MM.1S (cell line): ENCODE measurements around the gene DOCK4.
"Not testable (repeated sequence)": the region's sequence is repeated elsewhere in the genome, so short reads cannot be mapped to it uniquely, and the experiment has no call there.

ENCODE experiments used
- DNase-seq: peaks from one replicate; pipeline ENCODE4 v3.0.0-alpha.2; 2015
- H2AFZ ChIP-seq: fragments of 300-600 bp; sonication (generic); 2 replicates; pipeline ENCODE4 v1.6.0; 2016; ENCODE audit warnings: antibody characterized with exemption, low read length
- H3F3A ChIP-seq: fragments of 300-600 bp; sonication (generic); 2 replicates; pipeline ENCODE4 v1.6.1; 2016; ENCODE audit warnings: mild to moderate bottlenecking, antibody characterized with exemption, low read length, moderate library complexity, mixed read lengths; ENCODE audit not compliant: insufficient read depth
- H3K27ac ChIP-seq: fragments of 300-600 bp; sonication (generic); 2 replicates; pipeline ENCODE4 v1.5.1; 2016; ENCODE audit warnings: mild to moderate bottlenecking, low read length
- H3K27me3 ChIP-seq: fragments of 300-600 bp; sonication (generic); replicated peaks from 2 replicates; pipeline ENCODE4 v1.6.0; 2016; ENCODE audit warnings: low read length; ENCODE audit not compliant: insufficient read depth
- H3K36me3 ChIP-seq: fragments of 300-600 bp; sonication (generic); replicated peaks from 2 replicates; pipeline ENCODE4 v1.6.1; 2016; ENCODE audit warnings: mild to moderate bottlenecking, low read length, mixed read lengths; ENCODE audit not compliant: insufficient read depth
- H3K4me1 ChIP-seq: fragments of 300-600 bp; sonication (generic); 2 replicates; pipeline ENCODE4 v1.6.1; 2016; ENCODE audit warnings: low read length, mixed read lengths
- H3K4me2 ChIP-seq: fragments of 300-600 bp; sonication (generic); 2 replicates; pipeline ENCODE4 v1.6.0; 2016; ENCODE audit warnings: low read depth, low read length
- H3K4me3 ChIP-seq: fragments of 300-600 bp; sonication (generic); 2 replicates; pipeline ENCODE4 v1.5.1; 2016; ENCODE audit warnings: low read length, mixed read lengths
- H3K79me2 ChIP-seq: fragments of 300-600 bp; sonication (generic); 2 replicates; pipeline ENCODE4 v1.6.1; 2016; ENCODE audit warnings: mixed run types, low read length, mixed read lengths
- H3K9ac ChIP-seq: fragments of 300-600 bp; sonication (generic); 2 replicates; pipeline ENCODE4 v1.6.1; 2016; ENCODE audit warnings: low read length, mixed read lengths
- H3K9me2 ChIP-seq: fragments of 300-600 bp; sonication (generic); replicated peaks from 2 replicates; pipeline ENCODE4 v1.6.1; 2016; ENCODE audit warnings: mild to moderate bottlenecking, low read length, mixed read lengths; ENCODE audit not compliant: insufficient read depth
- H3K9me3 ChIP-seq: fragments of 300-600 bp; sonication (generic); replicated peaks from 2 replicates; pipeline ENCODE4 v1.6.1; 2016; ENCODE audit warnings: mild to moderate bottlenecking, low read length, mixed read lengths; ENCODE audit not compliant: insufficient read depth
- H4K20me1 ChIP-seq: fragments of 300-600 bp; sonication (generic); 2 replicates; pipeline ENCODE4 v1.6.1; 2016; ENCODE audit warnings: mild to moderate bottlenecking, low read length, moderate library complexity, mixed read lengths; ENCODE audit not compliant: insufficient read depth
- CTCF ChIP-seq: fragments of 300-600 bp; sonication (generic); IDR thresholded peaks from 2 replicates; pipeline ENCODE4 v1.5.1; 2016; ENCODE audit warnings: antibody characterized with exemption, low read length, mixed read lengths
- EZH2 ChIP-seq: fragments of 300-600 bp; sonication (generic); optimal IDR thresholded peaks from 2 replicates; pipeline ENCODE3; 2017; ENCODE audit warnings: low read depth, mild to moderate bottlenecking, antibody characterized with exemption, low read length, mixed read lengths
- EZH2phosphoT487 ChIP-seq: fragments of 300-600 bp; sonication (generic); IDR thresholded peaks from 2 replicates; pipeline ENCODE4 v1.6.1; 2018; ENCODE audit warnings: antibody characterized with exemption, low read length

DOCK4 gene

GRCh38 chr7:111910656-111911055 lies 295.5 kb downstream of the DOCK4 start:
- no peak overlapping the region for H3K27ac ChIP-seq
- no peak overlapping the region for H3K4me2 ChIP-seq
- H3K9ac ChIP-seq = no peak overlapping the region
- no peak overlapping the region for H3K4me3 ChIP-seq
- no peaks in the 10 kb centered on the region for H3K79me2 ChIP-seq
- no peaks in the 10 kb centered on the region for H3K4me1 ChIP-seq
- no peaks in the 10 kb centered on the region; the same call in 1 of the 2 replicates for H3K36me3 ChIP-seq
- no peak for DNase-seq
- no peak overlapping the region for H2AFZ ChIP-seq
- H3K9me3 ChIP-seq = no peaks in the 10 kb centered on the region
- TF ChIP-seq EZH2phosphoT487 = no peak
- no peak for TF ChIP-seq CTCF
- TF ChIP-seq EZH2 = no peak
- H3K27me3 ChIP-seq = no peaks in the 10 kb centered on the region
- H3K9me2 ChIP-seq = no peaks in the 10 kb centered on the region
- H4K20me1 ChIP-seq = no peaks in the 10 kb centered on the region
- no peaks in the 10 kb centered on the region for H3F3A ChIP-seq

DNA sequence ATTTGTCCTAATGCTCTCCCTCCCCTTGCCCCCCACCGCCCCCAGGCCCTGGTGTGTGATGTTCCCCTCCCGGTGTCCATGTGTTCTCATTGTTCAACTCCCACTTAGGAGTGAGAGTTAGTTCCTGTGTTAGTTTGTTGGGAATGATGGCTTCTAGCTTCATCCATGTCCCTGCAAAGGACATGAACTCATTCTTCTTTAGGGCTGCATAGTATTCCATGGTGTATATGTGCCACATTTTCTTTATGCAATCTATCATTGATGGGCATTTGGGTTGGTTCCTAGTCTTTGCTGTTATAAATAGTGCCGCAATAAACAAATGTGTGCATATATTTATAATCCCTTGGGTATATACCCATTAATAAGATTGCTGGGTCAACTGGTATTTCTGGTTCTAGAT lies 297.5 kb downstream of the DOCK4 start:
- H3F3A ChIP-seq, H3K36me3 ChIP-seq, H3K9ac ChIP-seq, H3K27me3 ChIP-seq, H3K9me3 ChIP-seq, H3K4me2 ChIP-seq, H3K4me3 ChIP-seq, H2AFZ ChIP-seq, H3K27ac ChIP-seq, H3K9me2 ChIP-seq, DNase-seq, H3K79me2 ChIP-seq, H4K20me1 ChIP-seq, H3K4me1 ChIP-seq: not testable (repeated sequence)

DNA sequence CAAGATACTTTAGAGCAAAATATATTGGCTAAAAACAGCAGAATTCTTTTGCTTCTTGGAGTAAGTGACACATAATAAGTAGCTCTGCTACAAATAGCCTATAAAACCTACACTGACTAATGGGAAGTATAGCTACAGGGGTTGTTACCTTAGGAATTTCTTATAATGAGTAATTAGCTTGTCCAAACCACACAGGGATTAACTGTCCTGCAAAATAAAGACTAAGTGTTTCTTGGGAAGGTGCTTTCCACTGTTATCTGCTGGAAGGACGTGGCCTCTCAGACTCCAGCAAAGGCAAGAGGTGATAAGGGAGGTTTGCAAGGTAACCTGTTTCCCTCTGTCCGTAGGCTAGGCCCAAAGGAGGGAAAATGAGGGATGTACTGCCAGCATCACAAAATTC lies 302.4 kb downstream of the DOCK4 start:
- Histone ChIP-seq H3K4me3 (no peak overlapping the region), H3K9me2 (no peaks in the 10 kb centered on the region), H3K79me2 (no peaks in the 10 kb centered on the region), H4K20me1 (no peaks in the 10 kb centered on the region), H3K9me3 (no peaks in the 10 kb centered on the region), H3F3A (no peaks in the 10 kb centered on the region), H3K36me3 (no peaks in the 10 kb centered on the region), H3K27me3 (no peaks in the 10 kb centered on the region), H3K4me2 (no peak overlapping the region), H3K9ac (no peak overlapping the region), H3K4me1 (no peaks in the 10 kb centered on the region), H3K27ac (no peak overlapping the region), H2AFZ (no peak overlapping the region)
- no peak for DNase-seq
- TF ChIP-seq EZH2 = no peak
- TF ChIP-seq CTCF = no peak
- no peak for TF ChIP-seq EZH2phosphoT487

GRCh38 chr7:111903016-111903415 lies 303.2 kb downstream of the DOCK4 start:
- no peaks in the 10 kb centered on the region for H3K79me2 ChIP-seq
- H2AFZ ChIP-seq = no peak overlapping the region
- H3K4me3 ChIP-seq = no peak overlapping the region
- no peaks in the 10 kb centered on the region for H4K20me1 ChIP-seq
- H3K4me2 ChIP-seq = no peak overlapping the region
- H3K4me1 ChIP-seq = no peaks in the 10 kb centered on the region
- H3K9me3 ChIP-seq = no peaks in the 10 kb centered on the region
- no peak for DNase-seq
- H3K27me3 ChIP-seq = no peaks in the 10 kb centered on the region
- H3F3A ChIP-seq = no peaks in the 10 kb centered on the region
- no peaks in the 10 kb centered on the region for H3K9me2 ChIP-seq
- TF ChIP-seq CTCF = no peak
- TF ChIP-seq EZH2 = no peak
- no peak for TF ChIP-seq EZH2phosphoT487
- no peak overlapping the region for H3K27ac ChIP-seq
- H3K9ac ChIP-seq = no peak overlapping the region
- no peaks in the 10 kb centered on the region for H3K36me3 ChIP-seq
